Measurements from ENCODE around the gene TTC36. TPM values are rescaled to one million over a fixed set of nuclear protein-coding genes. Genes with fewer than 3 reads are reported as not detected.

The TTC36 gene
- polyA plus RNA-seq, 1 donor from 2014 or later, result 4.3 TPM

DNA sequence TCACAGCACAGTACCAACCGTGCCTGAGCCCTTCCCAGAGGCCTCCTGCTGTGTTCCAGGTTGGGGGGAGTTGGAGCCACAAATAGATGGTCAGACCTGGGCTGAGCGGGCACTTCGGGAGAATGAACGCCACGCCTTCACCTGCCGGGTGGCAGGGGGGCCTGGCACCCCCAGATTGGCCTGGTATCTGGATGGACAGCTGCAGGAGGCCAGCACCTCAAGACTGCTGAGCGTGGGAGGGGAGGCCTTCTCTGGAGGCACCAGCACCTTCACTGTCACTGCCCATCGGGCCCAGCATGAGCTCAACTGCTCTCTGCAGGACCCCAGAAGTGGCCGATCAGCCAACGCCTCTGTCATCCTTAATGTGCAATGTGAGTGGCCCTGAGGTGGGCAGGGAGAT is 4.8 kb downstream of the TTC36 start:
- Histone ChIP-seq H3K4me2 (ENCODE audit: low read length) (peak overlapping the region; percentile 87), H3K9ac (ENCODE audit: low read length) (peak overlapping the region; percentile 97), H3K4me3 (ENCODE audit: low read length) (peak overlapping the region; percentile 82), H3K9me3 (ENCODE audit: low read length) (no peaks in the 10 kb centered on the region), H3K27me3 (ENCODE audit: insufficient read depth, low read depth, low read length) (no peaks in the 10 kb centered on the region), H3K79me2 (replicated peaks; ENCODE audit: insufficient read depth, low read length) (peaks cover 24% of the 10 kb centered on the region), H4K20me1 (ENCODE audit: insufficient read depth) (no peaks in the 10 kb centered on the region), H3K36me3 (ENCODE audit: insufficient read depth, low read length) (no peaks in the 10 kb centered on the region), H3K9me2 (ENCODE audit: insufficient read depth, low read length) (no peaks in the 10 kb centered on the region), H3F3A (ENCODE audit: insufficient read depth, low read length, poor library complexity, severe bottlenecking) (no peaks in the 10 kb centered on the region), H2AFZ (ENCODE audit: low read depth, low read length) (no peak overlapping the region), H3K27ac (ENCODE audit: low read length) (peak overlapping the region; percentile 89)
- TF ChIP-seq, protein P1, sequence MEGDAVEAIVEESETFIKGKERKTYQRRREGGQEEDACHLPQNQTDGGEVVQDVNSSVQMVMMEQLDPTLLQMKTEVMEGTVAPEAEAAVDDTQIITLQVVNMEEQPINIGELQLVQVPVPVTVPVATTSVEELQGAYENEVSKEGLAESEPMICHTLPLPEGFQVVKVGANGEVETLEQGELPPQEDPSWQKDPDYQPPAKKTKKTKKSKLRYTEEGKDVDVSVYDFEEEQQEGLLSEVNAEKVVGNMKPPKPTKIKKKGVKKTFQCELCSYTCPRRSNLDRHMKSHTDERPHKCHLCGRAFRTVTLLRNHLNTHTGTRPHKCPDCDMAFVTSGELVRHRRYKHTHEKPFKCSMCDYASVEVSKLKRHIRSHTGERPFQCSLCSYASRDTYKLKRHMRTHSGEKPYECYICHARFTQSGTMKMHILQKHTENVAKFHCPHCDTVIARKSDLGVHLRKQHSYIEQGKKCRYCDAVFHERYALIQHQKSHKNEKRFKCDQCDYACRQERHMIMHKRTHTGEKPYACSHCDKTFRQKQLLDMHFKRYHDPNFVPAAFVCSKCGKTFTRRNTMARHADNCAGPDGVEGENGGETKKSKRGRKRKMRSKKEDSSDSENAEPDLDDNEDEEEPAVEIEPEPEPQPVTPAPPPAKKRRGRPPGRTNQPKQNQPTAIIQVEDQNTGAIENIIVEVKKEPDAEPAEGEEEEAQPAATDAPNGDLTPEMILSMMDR (IDR thresholded peaks at IDR 0.05; ENCODE audit: poor library complexity, severe bottlenecking), result no peak
- TF ChIP-seq TAF1 (IDR thresholded peaks at IDR 0.05; ENCODE audit: low read depth) (no peak), POLR2AphosphoS5 (IDR thresholded peaks at IDR 0.05) (no peak), RAD21 (conservative IDR thresholded peaks at IDR 0.05) (no peak), EP300 (conservative IDR thresholded peaks at IDR 0.05; ENCODE audit: poor library complexity, severe bottlenecking) (no peak)

DNA sequence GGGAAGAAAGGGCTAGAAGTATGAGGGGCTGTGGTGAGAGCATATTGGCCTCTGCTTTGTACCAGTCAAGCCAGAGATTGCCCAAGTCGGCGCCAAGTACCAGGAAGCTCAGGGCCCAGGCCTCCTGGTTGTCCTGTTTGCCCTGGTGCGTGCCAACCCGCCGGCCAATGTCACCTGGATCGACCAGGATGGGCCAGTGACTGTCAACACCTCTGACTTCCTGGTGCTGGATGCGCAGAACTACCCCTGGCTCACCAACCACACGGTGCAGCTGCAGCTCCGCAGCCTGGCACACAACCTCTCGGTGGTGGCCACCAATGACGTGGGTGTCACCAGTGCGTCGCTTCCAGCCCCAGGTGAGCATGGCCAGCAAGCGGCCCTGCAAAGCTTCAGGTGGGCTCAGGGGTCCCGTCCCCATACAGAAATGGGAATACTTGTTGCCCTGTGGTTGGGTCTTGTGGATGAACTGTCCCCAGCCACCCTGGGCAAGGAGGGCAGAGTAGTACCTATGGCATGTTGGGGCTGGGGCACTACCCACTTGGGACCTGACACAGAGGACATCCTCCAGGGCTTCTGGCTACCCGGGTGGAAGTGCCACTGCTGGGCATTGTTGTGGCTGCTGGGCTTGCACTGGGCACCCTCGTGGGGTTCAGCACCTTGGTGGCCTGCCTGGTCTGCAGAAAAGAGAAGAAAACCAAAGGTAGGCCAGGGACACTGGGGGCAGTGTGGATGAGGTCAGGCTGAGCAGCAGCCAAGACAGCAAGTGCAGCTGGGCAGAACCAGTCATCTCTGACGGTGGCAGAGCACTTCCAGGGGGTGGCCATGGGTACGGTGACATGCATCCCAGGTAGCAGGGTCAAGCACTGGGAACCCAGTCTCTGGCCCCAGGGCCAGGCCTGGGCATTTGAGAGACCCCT is 5.8 kb downstream of the TTC36 start:
- peak overlapping the region; percentile 82 for H3K4me3 ChIP-seq (ENCODE audit: low read length)
- H3K36me3 ChIP-seq (ENCODE audit: insufficient read depth, low read length), result no peaks in the 10 kb centered on the region
- H3K79me2 ChIP-seq (replicated peaks; ENCODE audit: insufficient read depth, low read length), result peaks cover 24% of the 10 kb centered on the region
- H3K27me3 ChIP-seq (ENCODE audit: insufficient read depth, low read depth, low read length), result no peaks in the 10 kb centered on the region
- H3K9ac ChIP-seq (ENCODE audit: low read length), result no peak overlapping the region
- no peak overlapping the region for H3K27ac ChIP-seq (ENCODE audit: low read length)
- no peaks in the 10 kb centered on the region for H3K9me3 ChIP-seq (ENCODE audit: low read length)
- TF ChIP-seq EP300 (conservative IDR thresholded peaks at IDR 0.05; ENCODE audit: poor library complexity, severe bottlenecking), result no peak
- TF ChIP-seq, protein P2, sequence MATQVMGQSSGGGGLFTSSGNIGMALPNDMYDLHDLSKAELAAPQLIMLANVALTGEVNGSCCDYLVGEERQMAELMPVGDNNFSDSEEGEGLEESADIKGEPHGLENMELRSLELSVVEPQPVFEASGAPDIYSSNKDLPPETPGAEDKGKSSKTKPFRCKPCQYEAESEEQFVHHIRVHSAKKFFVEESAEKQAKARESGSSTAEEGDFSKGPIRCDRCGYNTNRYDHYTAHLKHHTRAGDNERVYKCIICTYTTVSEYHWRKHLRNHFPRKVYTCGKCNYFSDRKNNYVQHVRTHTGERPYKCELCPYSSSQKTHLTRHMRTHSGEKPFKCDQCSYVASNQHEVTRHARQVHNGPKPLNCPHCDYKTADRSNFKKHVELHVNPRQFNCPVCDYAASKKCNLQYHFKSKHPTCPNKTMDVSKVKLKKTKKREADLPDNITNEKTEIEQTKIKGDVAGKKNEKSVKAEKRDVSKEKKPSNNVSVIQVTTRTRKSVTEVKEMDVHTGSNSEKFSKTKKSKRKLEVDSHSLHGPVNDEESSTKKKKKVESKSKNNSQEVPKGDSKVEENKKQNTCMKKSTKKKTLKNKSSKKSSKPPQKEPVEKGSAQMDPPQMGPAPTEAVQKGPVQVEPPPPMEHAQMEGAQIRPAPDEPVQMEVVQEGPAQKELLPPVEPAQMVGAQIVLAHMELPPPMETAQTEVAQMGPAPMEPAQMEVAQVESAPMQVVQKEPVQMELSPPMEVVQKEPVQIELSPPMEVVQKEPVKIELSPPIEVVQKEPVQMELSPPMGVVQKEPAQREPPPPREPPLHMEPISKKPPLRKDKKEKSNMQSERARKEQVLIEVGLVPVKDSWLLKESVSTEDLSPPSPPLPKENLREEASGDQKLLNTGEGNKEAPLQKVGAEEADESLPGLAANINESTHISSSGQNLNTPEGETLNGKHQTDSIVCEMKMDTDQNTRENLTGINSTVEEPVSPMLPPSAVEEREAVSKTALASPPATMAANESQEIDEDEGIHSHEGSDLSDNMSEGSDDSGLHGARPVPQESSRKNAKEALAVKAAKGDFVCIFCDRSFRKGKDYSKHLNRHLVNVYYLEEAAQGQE (IDR thresholded peaks at IDR 0.05; ENCODE audit: borderline replicate concordance), result no peak
- no peak for TF ChIP-seq TAF1 (IDR thresholded peaks at IDR 0.05; ENCODE audit: low read depth)
- TF ChIP-seq EZH2 (IDR thresholded peaks at IDR 0.05; ENCODE audit: borderline replicate concordance, insufficient read depth, low read length, poor library complexity, severe bottlenecking), result no peak
- TF ChIP-seq POLR2AphosphoS5 (IDR thresholded peaks at IDR 0.05), result no peak
- TF ChIP-seq MXI1 (conservative IDR thresholded peaks at IDR 0.05; ENCODE audit: poor library complexity, severe bottlenecking), result no peak
- no peak for TF ChIP-seq RAD21 (conservative IDR thresholded peaks at IDR 0.05)
- TF ChIP-seq, protein P1 (IDR thresholded peaks at IDR 0.05; ENCODE audit: poor library complexity, severe bottlenecking), result no peak
- no peak for TF ChIP-seq SMC3 (conservative IDR thresholded peaks at IDR 0.05; ENCODE audit: poor library complexity)
- H2AFZ ChIP-seq (ENCODE audit: low read depth, low read length), result no peak overlapping the region
- H4K20me1 ChIP-seq (ENCODE audit: insufficient read depth), result no peaks in the 10 kb centered on the region
- H3K9me2 ChIP-seq (ENCODE audit: insufficient read depth, low read length), result no peaks in the 10 kb centered on the region
- H3F3A ChIP-seq (ENCODE audit: insufficient read depth, low read length, poor library complexity, severe bottlenecking), result no peaks in the 10 kb centered on the region
- no peak overlapping the region for H3K4me2 ChIP-seq (ENCODE audit: low read length)
